T-cell (primary cell): Measurements from ENCODE around the gene C9orf72. TPM values are rescaled to one million over a fixed set of nuclear protein-coding genes. Genes with fewer than 3 reads are reported as not detected.

ENCODE experiments used
- ATAC-seq, 4 experiments: fragments of 200-7000 bp in 3 of 4; fragments of 150-1000 bp in 1 of 4; cut with Tn5 transposase; replicated peaks in 1 of 4; 1 replicate in 3 of 4; 2 replicates in 1 of 4; pipeline ENCODE4 v1.10.0; 2021; ENCODE audit warnings: moderate library complexity in 3 of 4, mild to moderate bottlenecking in 2 of 4, moderate number of reproducible peaks in 1 of 4
- CTCF ChIA-PET, 2 donors: fragments of 300-600 bp; sonication (Branson Sonifier 250); formaldehyde crosslinking; loops; one replicate each; lab custom pipeline; 2022; ENCODE audit warnings: antibody characterized with exemption in 2 of 2; lab: Charles Lee
- POLR2A ChIA-PET, 2 donors: fragments of 300-600 bp; sonication (Branson Sonifier 250); formaldehyde crosslinking; loops; one replicate each; lab custom pipeline; 2022; ENCODE audit warnings: antibody characterized with exemption in 2 of 2; lab: Charles Lee
- DNase-seq, 35 experiments: peaks; one replicate each; pipeline versions ENCODE4 v3.0.0 to v3.0.0-alpha.2; 2013 to 2023
- H3K27ac ChIP-seq: one replicate; pipeline ENCODE4 v1.5.1; 2013; ENCODE audit warnings: low read length
- H3K27me3 ChIP-seq, 2 experiments: replicated peaks in 1 of 2; 1 replicate in 1 of 2; 2 replicates in 1 of 2; pipeline versions ENCODE4 v1.6.1 to v1.7.0; 2013; ENCODE audit warnings: low read length in 1 of 2, mixed read lengths in 1 of 2; ENCODE audit not compliant: control insufficient read depth in 2 of 2, insufficient read depth in 2 of 2; ENCODE audit errors: extremely low read depth in 1 of 2
- H3K36me3 ChIP-seq, 2 donors: 1 replicate in 1 of 2; 2 replicates in 1 of 2; pipeline versions ENCODE4 v1.6.1 to v1.7.0; 2013; ENCODE audit warnings: low read length in 1 of 2; ENCODE audit not compliant: control insufficient read depth in 2 of 2, insufficient read depth in 1 of 2; ENCODE audit errors: extremely low read depth in 1 of 2
- H3K4me1 ChIP-seq, 2 experiments: 1 replicate in 1 of 2; 2 replicates in 1 of 2; pipeline versions ENCODE4 v1.6.1 to v1.7.0; 2013; ENCODE audit warnings: low read length in 2 of 2, mixed read lengths in 1 of 2; ENCODE audit not compliant: insufficient read depth in 2 of 2, control insufficient read depth in 1 of 2; ENCODE audit errors: extremely low read depth in 1 of 2
- H3K4me3 ChIP-seq, 2 donors: 1 replicate in 1 of 2; 2 replicates in 1 of 2; pipeline versions ENCODE4 v1.5.1 to v1.7.0; 2013; ENCODE audit warnings: mild to moderate bottlenecking in 2 of 2, low read length in 1 of 2, moderate library complexity in 1 of 2; ENCODE audit not compliant: control insufficient read depth in 1 of 2; ENCODE audit errors: extremely low read depth in 1 of 2
- H3K9me3 ChIP-seq: 2 replicates; pipeline ENCODE4 v1.7.0; 2013
- H3K27ac Mint-ChIP-seq, 2 donors: one replicate each; pipeline ENCODE4 v1.8.0; 2020 to 2021; ENCODE audit warnings: mild to moderate bottlenecking in 2 of 2, mixed read lengths in 2 of 2
- H3K27me3 Mint-ChIP-seq, 2 donors: one replicate each; pipeline ENCODE4 v1.8.0; 2021 to 2022; ENCODE audit warnings: mixed read lengths in 2 of 2
- H3K36me3 Mint-ChIP-seq: one replicate; pipeline ENCODE4 v1.8.0; 2021; ENCODE audit warnings: mixed read lengths
- H3K4me1 Mint-ChIP-seq, 3 donors: one replicate each; pipeline ENCODE4 v1.8.0; 2020 to 2022; ENCODE audit warnings: mixed read lengths in 3 of 3, mild to moderate bottlenecking in 1 of 3
- H3K4me3 Mint-ChIP-seq, 3 donors: one replicate each; pipeline ENCODE4 v1.8.0; 2020 to 2022; ENCODE audit warnings: mild to moderate bottlenecking in 3 of 3, mixed read lengths in 3 of 3, moderate library complexity in 3 of 3
- H3K9me3 Mint-ChIP-seq, 3 donors: one replicate each; pipeline ENCODE4 v1.8.0; 2020 to 2022; ENCODE audit warnings: mixed read lengths in 3 of 3
- WGBS: methylation state at CpG from one replicate; pipeline ENCODE4 v1.1.5; 2013; ENCODE audit warnings: missing lambda C conversion rate; ENCODE audit not compliant: insufficient coverage; 5-methylcytosine and 5-hydroxymethylcytosine counted together
- total RNA-seq, 35 experiments: library from RNA in 6 of 35; stranded (reverse) in 6 of 35; fragments of 120-200 nt in 1 of 35; gene quantifications; one replicate each; pipeline versions ENCODE4 v1.2.1 to v1.2.4 and lab custom pipeline; 2013 to 2026

C9orf72 gene
- total RNA-seq, 5 donors from 2014 or later (not counting 1 experiment from before 2014, with no cell fraction given): 17.8 to 29.3 (median 20.6) TPM

DNA sequence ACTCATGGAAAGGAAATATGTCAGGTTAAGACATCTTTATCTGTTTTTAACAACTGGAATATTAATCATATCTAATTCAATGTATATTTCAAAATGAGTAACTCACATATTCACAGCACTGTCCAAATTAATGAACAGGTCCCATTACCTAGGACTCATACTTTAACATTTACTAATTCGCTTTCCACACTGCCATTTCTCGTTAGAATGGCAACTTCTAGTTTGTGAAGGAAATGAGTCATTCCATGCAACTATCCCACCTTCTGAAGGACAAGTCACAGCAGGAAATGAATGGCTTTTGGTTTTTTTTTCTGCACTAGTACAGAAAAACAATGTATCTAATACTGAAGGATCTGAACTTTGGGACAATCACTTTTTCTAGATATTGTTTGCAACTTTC is 73.8 kb downstream of the C9orf72 start:
- no CpG with 5 or more reads among the region's 2 CpGs for WGBS
- no peak overlapping the region for H3K4me3 Mint-ChIP-seq

DNA sequence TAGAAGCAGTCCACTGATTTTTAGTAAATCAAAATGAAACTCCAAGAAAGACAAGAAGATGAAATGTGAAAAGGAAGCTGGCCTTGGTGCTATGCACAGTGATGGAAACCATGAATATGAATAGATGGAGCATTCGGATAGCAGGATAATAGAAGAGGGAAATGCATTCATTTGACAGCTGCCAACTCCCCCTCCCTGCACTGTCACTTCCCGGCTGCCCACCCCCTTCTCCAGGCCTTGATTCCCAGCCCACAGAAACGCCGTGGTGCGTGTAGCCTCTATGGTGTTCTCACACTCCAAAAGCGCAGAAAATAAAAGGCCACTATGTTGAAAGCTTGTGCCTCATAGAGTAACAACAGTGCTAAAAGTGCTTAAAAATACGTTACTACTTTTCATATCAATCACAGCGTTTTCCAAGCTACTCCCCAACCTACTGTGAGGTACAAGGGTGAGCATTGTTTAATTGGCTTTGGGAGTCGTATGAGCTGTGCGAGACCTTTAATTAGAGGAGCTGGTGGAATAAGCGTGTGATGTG is 75.3 kb downstream of the C9orf72 start:
- DNase-seq (no peak), ATAC-seq (no peak)
- H3K27ac ChIP-seq: no peak overlapping the region
- peaks cover 0 to 3% (median 2%) of the 10 kb centered on the region in 3 donors for H3K4me1 Mint-ChIP-seq
- no peaks in the 10 kb centered on the region for H3K9me3 ChIP-seq
- POLR2A ChIA-PET: no interaction called here
- no peak overlapping the region for H3K4me3 ChIP-seq
- peaks cover 8% of the 10 kb centered on the region for H3K36me3 Mint-ChIP-seq
- H3K27me3 Mint-ChIP-seq: peaks cover 0 to 2% of the 10 kb centered on the region in 2 donors
- H3K36me3 ChIP-seq: no peaks in the 10 kb centered on the region
- H3K4me3 Mint-ChIP-seq: no peak overlapping the region
- H3K9me3 Mint-ChIP-seq: peaks cover 3 to 7% (median 5%) of the 10 kb centered on the region in 3 donors
- no peak overlapping the region for H3K27ac Mint-ChIP-seq
- WGBS: 97% methylated on average over 5 of the region's 11 CpGs
- H3K27me3 ChIP-seq: no peaks in the 10 kb centered on the region
- CTCF ChIA-PET: interaction anchor here in 1 of 2 donors (1.1 kb wide), 1 partner anchor 16 kb away, joined by 3 read pairs; no protein-coding TSS in a partner anchor
- H3K4me1 ChIP-seq: no peaks in the 10 kb centered on the region

More for the DNA sequence above, 73.8 kb downstream of the C9orf72 start:
- Mint-ChIP-seq H3K9me3 (peaks cover 0 to 5% (median 2%) of the 10 kb centered on the region in 3 donors), H3K27me3 (no peaks in the 10 kb centered on the region), H3K4me1 (peaks cover 0 to 3% (median 2%) of the 10 kb centered on the region in 3 donors), H3K27ac (no peak overlapping the region), H3K36me3 (peaks cover 4% of the 10 kb centered on the region)
- Histone ChIP-seq H3K9me3 (no peaks in the 10 kb centered on the region), H3K36me3 (no peaks in the 10 kb centered on the region), H3K4me1 (no peaks in the 10 kb centered on the region), H3K27ac (no peak overlapping the region), H3K4me3 (no peak overlapping the region), H3K27me3 (no peaks in the 10 kb centered on the region)
- POLR2A ChIA-PET: no interaction called here
- DNase-seq: no peak
- ATAC-seq: no peak
- CTCF ChIA-PET: interaction anchor here in 1 of 2 donors (0.7 kb wide), 1 partner anchor 222 kb away, joined by 3 read pairs; no protein-coding TSS in a partner anchor

Other genes starting within 250 kb of the C9orf72 start
- gene IFNK, start 49.2 kb downstream of the C9orf72 start, total RNA-seq: not detected
- gene MOB3B, start 43.7 kb downstream of the C9orf72 start, total RNA-seq: under 1 TPM; 0.40 to 0.72 (median 0.56) TPM